ENCODE data around the gene OPCML. TPM values are rescaled to one million over a fixed set of nuclear protein-coding genes. Genes with fewer than 3 reads are reported as not detected.

Gene OPCML
- total RNA-seq, 2 donors from 2014 or later = 0.34 TPM; not detected in 1

DNA sequence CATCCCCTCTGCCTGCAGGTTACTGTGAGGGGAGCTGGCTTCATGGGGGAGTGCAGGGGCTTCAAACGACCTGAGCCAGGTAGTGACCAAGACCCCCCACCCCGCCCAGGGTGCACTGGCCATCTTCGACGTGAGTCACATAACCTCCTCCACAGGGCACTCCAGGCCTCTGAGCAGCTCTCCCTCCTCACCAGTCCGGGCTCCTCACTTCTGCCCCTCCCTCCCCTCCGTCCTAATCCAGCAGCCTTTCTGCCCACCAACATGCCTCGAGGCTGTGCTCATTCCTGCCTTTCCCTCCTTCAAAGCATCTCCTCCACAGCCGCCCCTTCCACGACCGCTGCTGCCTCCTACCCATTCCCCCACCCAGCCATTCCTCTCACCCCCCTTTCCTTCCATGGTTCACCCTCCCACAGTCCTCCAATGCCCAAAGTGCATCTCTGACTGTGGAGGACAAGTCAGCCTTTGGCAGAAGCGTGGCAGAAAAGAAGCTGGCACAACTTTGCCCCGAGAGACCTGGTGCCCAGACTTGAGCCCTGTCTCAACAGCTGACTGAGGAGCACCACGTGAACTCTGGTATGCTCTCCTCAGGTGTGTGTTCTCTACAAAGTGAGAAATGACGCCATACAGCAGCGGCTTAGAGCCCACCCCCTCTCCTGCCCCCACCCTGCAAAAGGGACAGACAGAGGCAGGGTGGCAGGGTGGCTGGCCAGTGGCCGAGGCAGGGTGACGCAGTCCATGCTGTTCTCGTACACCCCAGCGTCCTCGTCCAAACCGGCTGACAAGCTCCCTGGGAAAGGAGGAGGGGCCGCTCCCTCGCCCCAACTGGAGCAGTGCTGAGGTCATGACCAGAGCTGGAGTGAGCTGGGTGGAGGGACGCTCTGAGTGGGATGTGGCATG, 30.4 kb downstream of the OPCML start:
- DNase-seq (ENCODE audit: low spot score) = no peak
- no peaks in the 10 kb centered on the region for H3K4me1 ChIP-seq (replicated peaks)
- intact Hi-C loops (cut with DNase I) = no loop called here
- H3K27ac ChIP-seq = no peak overlapping the region
- no peak overlapping the region for H3K4me3 ChIP-seq
- H3K27me3 ChIP-seq (replicated peaks; ENCODE audit: insufficient read depth) = no peaks in the 10 kb centered on the region
- H3K36me3 ChIP-seq = no peaks in the 10 kb centered on the region
- no peaks in the 10 kb centered on the region for H3K9me3 ChIP-seq
- 32% methylated on average over 24 of the region's 24 CpGs for WGBS
- TF ChIP-seq POLR2A (IDR thresholded peaks at IDR 0.05) (no peak), POLR2AphosphoS5 (IDR thresholded peaks at IDR 0.05) (no peak), CTCF (IDR thresholded peaks at IDR 0.05) (no peak)

DNA sequence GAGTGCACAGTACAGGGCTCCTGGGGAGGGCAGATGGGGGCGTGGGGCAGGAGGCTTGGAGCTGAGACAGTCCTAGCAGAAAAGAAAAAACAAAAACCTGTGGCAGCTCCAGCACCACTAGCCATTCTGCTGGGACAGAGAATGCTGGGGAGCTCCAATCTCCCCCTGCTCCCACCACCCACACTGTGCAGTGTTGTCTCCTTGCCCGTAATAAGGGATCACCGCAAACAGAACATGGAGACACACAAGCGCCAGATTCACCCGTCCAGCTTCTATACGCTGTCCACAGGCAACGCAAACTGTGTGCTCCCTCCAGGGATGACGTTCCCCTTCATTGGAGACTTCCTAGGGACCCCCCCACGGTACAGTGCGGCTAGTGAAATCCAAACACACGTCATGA, 31.4 kb downstream of the OPCML start:
- H3K36me3 ChIP-seq = no peaks in the 10 kb centered on the region
- no peak overlapping the region for H3K27ac ChIP-seq
- intact Hi-C loops (cut with DNase I) = no loop called here
- 76% methylated on average over 11 of the region's 11 CpGs for WGBS
- TF ChIP-seq POLR2A (IDR thresholded peaks at IDR 0.05) (no peak), POLR2AphosphoS5 (IDR thresholded peaks at IDR 0.05) (no peak), CTCF (IDR thresholded peaks at IDR 0.05) (no peak)
- DNase-seq (ENCODE audit: low spot score) = no peak
- H3K4me3 ChIP-seq = no peak overlapping the region
- no peaks in the 10 kb centered on the region for H3K4me1 ChIP-seq (replicated peaks)
- H3K9me3 ChIP-seq = no peaks in the 10 kb centered on the region
- H3K27me3 ChIP-seq (replicated peaks; ENCODE audit: insufficient read depth) = no peaks in the 10 kb centered on the region

GRCh38 chr11:133500435-133500834, 31.9 kb downstream of the OPCML start:
- H3K36me3 ChIP-seq = no peaks in the 10 kb centered on the region
- H3K27ac ChIP-seq = no peak overlapping the region
- 62% methylated on average over 9 of the region's 9 CpGs for WGBS
- intact Hi-C loops (cut with DNase I) = no loop called here
- TF ChIP-seq CTCF (IDR thresholded peaks at IDR 0.05) = no peak
- TF ChIP-seq POLR2AphosphoS5 (IDR thresholded peaks at IDR 0.05) = no peak
- no peak for TF ChIP-seq POLR2A (IDR thresholded peaks at IDR 0.05)
- no peaks in the 10 kb centered on the region for H3K27me3 ChIP-seq (replicated peaks; ENCODE audit: insufficient read depth)
- no peak overlapping the region for H3K4me3 ChIP-seq
- no peak for DNase-seq (ENCODE audit: low spot score)
- no peaks in the 10 kb centered on the region for H3K4me1 ChIP-seq (replicated peaks)
- no peaks in the 10 kb centered on the region for H3K9me3 ChIP-seq

- TF ChIP-seq POLR2AphosphoS5 (IDR thresholded peaks at IDR 0.05) = no peak
- no peak for TF ChIP-seq CTCF (IDR thresholded peaks at IDR 0.05)
- no peak for TF ChIP-seq POLR2A (IDR thresholded peaks at IDR 0.05)
- intact Hi-C loops (cut with DNase I) = no loop called here
- Histone ChIP-seq H3K9me3 (no peaks in the 10 kb centered on the region), H3K4me3 (no peak overlapping the region), H3K27ac (no peak overlapping the region), H3K4me1 (replicated peaks) (no peaks in the 10 kb centered on the region), H3K27me3 (replicated peaks; ENCODE audit: insufficient read depth) (no peaks in the 10 kb centered on the region), H3K36me3 (no peaks in the 10 kb centered on the region)
- DNase-seq (ENCODE audit: low spot score) = no peak
- 88% methylated on average over 7 of the region's 7 CpGs for WGBS
Measured at GRCh38 chr11:133498969-133499368, 33.3 kb downstream of the OPCML start.

Data from prostate gland (tissue), 2 donors.